ENCODE measurements around the gene OPCML.
A peak's percentile ranks its signal among the peaks of the same experiment; 100 is the strongest.

Gene OPCML

DNA sequence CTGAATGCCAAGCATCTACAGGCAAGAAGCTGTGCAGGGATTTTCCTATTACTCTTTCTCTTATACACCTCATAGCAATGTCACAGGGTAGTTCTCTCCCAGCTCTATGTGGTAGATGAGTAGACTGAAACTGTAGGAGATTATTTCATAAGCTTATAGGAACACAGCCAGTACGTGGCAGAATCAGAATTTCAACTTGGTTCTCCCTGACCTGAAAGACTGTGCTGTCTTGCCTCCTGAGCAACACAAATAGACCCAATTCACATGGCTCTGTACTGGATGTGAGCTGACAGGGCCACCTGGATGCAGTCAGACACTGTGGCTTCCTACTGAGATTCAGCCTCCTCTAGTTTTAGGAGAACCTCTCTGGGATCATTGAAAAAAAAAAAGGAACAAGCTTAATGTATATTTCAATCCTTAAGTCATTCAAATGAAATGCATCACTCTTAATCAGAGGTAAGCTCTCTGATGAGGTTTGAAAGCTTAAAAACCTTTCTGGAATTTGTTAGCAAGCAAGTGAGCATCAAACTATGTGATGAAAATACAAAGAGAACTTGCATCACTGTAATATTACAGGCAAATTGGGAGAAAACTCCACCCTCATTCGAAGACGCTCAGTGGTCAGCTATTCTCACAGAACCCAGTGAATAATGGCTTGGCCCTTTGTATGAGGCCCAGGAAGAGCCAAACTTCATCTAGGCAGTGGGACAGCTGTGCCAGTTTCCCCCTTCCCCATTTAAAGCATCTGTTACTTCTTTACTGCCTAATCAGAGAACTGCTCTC lies 1122.5 kb downstream of the OPCML start:
- no peak for DNase-seq (ENCODE audit: low read depth, low spot score)
- TF ChIP-seq, protein P1, sequence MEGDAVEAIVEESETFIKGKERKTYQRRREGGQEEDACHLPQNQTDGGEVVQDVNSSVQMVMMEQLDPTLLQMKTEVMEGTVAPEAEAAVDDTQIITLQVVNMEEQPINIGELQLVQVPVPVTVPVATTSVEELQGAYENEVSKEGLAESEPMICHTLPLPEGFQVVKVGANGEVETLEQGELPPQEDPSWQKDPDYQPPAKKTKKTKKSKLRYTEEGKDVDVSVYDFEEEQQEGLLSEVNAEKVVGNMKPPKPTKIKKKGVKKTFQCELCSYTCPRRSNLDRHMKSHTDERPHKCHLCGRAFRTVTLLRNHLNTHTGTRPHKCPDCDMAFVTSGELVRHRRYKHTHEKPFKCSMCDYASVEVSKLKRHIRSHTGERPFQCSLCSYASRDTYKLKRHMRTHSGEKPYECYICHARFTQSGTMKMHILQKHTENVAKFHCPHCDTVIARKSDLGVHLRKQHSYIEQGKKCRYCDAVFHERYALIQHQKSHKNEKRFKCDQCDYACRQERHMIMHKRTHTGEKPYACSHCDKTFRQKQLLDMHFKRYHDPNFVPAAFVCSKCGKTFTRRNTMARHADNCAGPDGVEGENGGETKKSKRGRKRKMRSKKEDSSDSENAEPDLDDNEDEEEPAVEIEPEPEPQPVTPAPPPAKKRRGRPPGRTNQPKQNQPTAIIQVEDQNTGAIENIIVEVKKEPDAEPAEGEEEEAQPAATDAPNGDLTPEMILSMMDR (IDR thresholded peaks at IDR 0.05; ENCODE audit: insufficient read depth, low read length, missing control alignments), result no peak
- no peak overlapping the region for H3K4me3 ChIP-seq (ENCODE audit: low read depth, low read length)
- POLR2A ChIA-PET, result no interaction called here
- CTCF ChIA-PET, result interaction anchor here (0.9 to 1.2 kb wide), 4 partner anchors 9 to 721 kb away, joined by 3 to 4 read pairs (median 3); no protein-coding TSS in a partner anchor

DNA sequence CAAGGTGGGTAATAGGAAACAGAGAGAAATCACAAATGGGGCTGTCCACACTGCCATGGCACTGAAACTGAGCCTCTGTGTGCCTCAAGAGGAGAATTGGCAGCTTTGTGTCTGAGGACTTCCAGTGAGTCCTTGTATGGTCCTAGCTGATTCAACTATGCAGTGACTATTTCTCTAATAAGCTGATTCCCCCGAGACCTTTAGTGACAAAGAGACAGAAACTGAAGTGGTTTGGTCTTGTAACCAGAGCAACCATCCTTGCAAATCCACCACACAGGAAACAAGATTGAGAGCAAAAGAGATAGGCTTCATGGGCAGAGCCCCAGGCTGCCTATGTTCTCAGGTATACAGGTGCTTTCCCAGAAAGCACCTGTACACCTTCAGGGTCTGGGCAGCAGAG lies 1123.4 kb downstream of the OPCML start:
- CTCF ChIA-PET, result interaction anchor here (0.9 to 1.6 kb wide), 3 partner anchors 13 to 720 kb away, joined by 3 to 5 read pairs (median 4); no protein-coding TSS in a partner anchor
- no peak overlapping the region for H3K4me3 ChIP-seq (ENCODE audit: low read depth, low read length)
- TF ChIP-seq, protein P1 (IDR thresholded peaks at IDR 0.05; ENCODE audit: insufficient read depth, low read length, missing control alignments), result no peak
- DNase-seq (ENCODE audit: low read depth, low spot score), result no peak
- POLR2A ChIA-PET, result no interaction called here

DNA sequence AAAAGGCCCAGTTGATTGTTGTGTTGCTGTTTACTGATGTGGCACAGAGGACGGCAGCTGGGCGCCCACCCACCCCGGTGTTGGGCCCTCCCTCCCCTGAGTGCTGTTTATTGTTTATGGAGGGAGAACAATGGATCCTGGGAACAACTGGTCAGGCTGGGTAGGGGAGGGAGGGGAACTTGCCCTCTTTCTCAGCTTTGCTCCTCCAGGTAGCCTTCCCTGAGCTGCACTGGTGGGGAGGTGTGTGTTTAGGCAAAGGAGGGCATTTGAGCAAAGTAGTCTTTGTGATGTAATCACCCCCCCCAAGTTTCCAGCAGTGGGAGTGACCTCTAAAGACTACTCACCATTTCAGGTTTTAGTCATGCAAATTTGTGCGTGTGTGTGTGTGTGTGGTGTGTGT lies 1126.6 kb downstream of the OPCML start:
- ChIA-PET CTCF (interaction anchor here (1.2 to 4.3 kb wide), 2 partner anchors 711 to 718 kb away, joined by 3 to 16 read pairs; no protein-coding TSS in a partner anchor), POLR2A (no interaction called here)
- TF ChIP-seq, protein P1 (IDR thresholded peaks at IDR 0.05; ENCODE audit: insufficient read depth, low read length, missing control alignments), result no peak
- no peak overlapping the region for H3K4me3 ChIP-seq (ENCODE audit: low read depth, low read length)
- DNase-seq (ENCODE audit: low read depth, low spot score), result no peak

DNA sequence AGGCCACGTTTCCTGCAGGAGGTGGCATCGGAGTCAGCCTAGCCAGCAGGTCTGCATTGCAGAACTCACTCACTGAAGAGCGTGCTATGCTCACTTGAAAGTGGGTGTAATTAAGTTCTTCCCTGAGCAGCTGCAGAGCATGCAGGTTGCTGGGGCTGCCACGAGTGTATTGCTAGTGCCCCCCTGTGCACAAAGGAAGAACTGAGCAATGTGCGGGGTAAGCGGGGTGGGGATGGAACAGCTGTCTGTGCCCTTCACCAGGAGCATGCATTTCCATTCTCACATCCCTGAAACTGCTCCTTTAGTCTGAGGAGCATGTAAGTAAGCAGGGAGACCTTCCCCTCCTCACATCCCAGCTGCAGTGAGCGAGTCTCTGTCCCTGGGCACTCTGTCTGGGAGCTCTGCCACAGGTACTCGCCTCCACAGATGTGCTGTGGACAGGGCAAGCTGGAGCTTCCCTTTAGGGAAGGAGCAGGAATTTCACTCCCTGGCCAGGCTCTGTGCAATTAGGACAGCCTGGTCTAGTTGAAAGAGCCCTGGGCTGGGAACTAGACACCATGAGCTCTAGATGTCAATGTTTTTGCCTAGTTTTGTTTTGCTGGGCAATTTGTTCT lies 1130.1 kb downstream of the OPCML start:
- no peak for DNase-seq (ENCODE audit: low read depth, low spot score)
- CTCF ChIA-PET, result interaction anchor here (0.7 to 4.3 kb wide), 9 partner anchors 20 to 714 kb away, joined by 3 to 16 read pairs (median 4); no protein-coding TSS in a partner anchor
- no peak overlapping the region for H3K4me3 ChIP-seq (ENCODE audit: low read depth, low read length)
- POLR2A ChIA-PET, result interaction anchor here (0.7 kb wide), 1 partner anchor 123 kb away, joined by 3 read pairs; no protein-coding TSS in a partner anchor
- TF ChIP-seq, protein P1 (IDR thresholded peaks at IDR 0.05; ENCODE audit: insufficient read depth, low read length, missing control alignments), result peak; percentile 77

DNA sequence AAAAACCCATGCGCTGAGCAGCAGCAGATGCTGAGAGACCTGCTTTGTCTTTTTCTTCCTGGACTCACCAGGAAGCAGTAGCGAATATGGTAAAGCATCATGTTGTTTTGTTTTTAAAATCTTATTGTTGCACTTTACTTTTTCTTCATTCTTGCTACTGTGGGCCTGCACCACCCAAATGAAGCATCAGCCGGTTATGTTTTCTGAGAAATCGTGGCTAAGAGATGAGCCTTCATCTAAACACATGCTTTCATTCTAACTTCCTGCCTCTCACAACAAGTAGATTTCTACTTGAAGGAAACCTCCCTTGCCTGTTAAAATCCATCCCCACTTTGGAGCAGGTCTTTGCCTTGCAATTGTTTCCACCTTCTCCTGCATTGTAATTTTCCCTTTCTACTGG lies 1136.0 kb downstream of the OPCML start:
- no peak overlapping the region for H3K4me3 ChIP-seq (ENCODE audit: low read depth, low read length)
- ChIA-PET CTCF (no interaction called here), POLR2A (no interaction called here)
- DNase-seq (ENCODE audit: low read depth, low spot score), result no peak
- TF ChIP-seq, protein P1 (IDR thresholded peaks at IDR 0.05; ENCODE audit: insufficient read depth, low read length, missing control alignments), result no peak

DNA sequence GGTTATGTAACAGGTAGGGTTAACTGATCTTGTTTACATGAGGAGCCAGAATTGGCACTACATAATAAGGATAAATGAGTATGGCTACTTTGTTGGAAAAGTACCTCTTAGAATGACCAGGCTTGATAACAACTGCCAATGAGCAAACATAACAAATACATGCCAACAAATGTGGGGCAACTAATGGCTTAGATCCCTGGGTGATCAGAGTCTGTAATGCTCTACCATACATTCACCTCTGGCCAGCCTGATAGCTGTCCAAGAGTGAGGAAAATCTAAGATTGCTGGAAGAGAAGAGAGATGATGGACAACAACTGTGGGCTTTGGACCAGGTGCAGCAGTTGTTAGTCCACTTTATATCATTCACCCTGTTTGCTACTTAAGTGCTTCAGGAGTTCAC lies 1136.9 kb downstream of the OPCML start:
- H3K4me3 ChIP-seq (ENCODE audit: low read depth, low read length), result no peak overlapping the region
- ChIA-PET POLR2A (no interaction called here), CTCF (no interaction called here)
- TF ChIP-seq, protein P1 (IDR thresholded peaks at IDR 0.05; ENCODE audit: insufficient read depth, low read length, missing control alignments), result no peak
- no peak for DNase-seq (ENCODE audit: low read depth, low spot score)
